ENCODE results near the gene GJD4.
A peak's percentile ranks its signal among the peaks of the same experiment; 100 is the strongest.

GJD4 gene

GRCh38 chr10:35605191-35605590 lies at the start of gene GJD4:
GJD4 (plus strand) TSS chr10:35605341; CDS start chr10:35605568, 227 bp downstream.
- no peak for DNase-seq

- no peak for DNase-seq
Observed at GRCh38 chr10:35555962-35556930, 48.9 kb upstream of the GJD4 start.

- DNase-seq: no peak
Observed at GRCh38 chr10:35558276-35558675, 46.9 kb upstream of the GJD4 start.

GRCh38 chr10:35559416-35559815 lies 45.7 kb upstream of the GJD4 start:
- no peak for DNase-seq

GRCh38 chr10:35561715-35562114 lies 43.4 kb upstream of the GJD4 start:
- peak in 39 of 56 donors; percentile 16 to 78 (median 42) for DNase-seq

GRCh38 chr10:35562427-35562826 lies 42.7 kb upstream of the GJD4 start:
- DNase-seq: no peak

GRCh38 chr10:35563261-35563891 lies 41.8 kb upstream of the GJD4 start:
- DNase-seq: peak in 17 of 56 donors; percentile 7 to 58 (median 25)

- DNase-seq: peak in 16 of 56 donors; percentile 7 to 53 (median 19)
Observed at GRCh38 chr10:35564341-35564968, 40.7 kb upstream of the GJD4 start.

GRCh38 chr10:35565602-35566081 lies 39.5 kb upstream of the GJD4 start:
- DNase-seq: peak in 27 of 56 donors; percentile 6 to 58 (median 28)

- no peak for DNase-seq
Observed at GRCh38 chr10:35567951-35568350, 37.2 kb upstream of the GJD4 start.

- DNase-seq: no peak
Observed at GRCh38 chr10:35568483-35569015, 36.6 kb upstream of the GJD4 start.

- no peak for DNase-seq
Observed at GRCh38 chr10:35569111-35569707, 35.9 kb upstream of the GJD4 start.

GRCh38 chr10:35569836-35570235 lies 35.3 kb upstream of the GJD4 start:
- DNase-seq: no peak

- no peak for DNase-seq
Observed at GRCh38 chr10:35570397-35570796, 34.7 kb upstream of the GJD4 start.

- DNase-seq: no peak
Observed at GRCh38 chr10:35572583-35572982, 32.6 kb upstream of the GJD4 start.

- no peak for DNase-seq
Observed at GRCh38 chr10:35573796-35574195, 31.3 kb upstream of the GJD4 start.

GRCh38 chr10:35574924-35575352 lies 30.2 kb upstream of the GJD4 start:
- DNase-seq: no peak

- no peak for DNase-seq
Observed at GRCh38 chr10:35575640-35576039, 29.5 kb upstream of the GJD4 start.

GRCh38 chr10:35576730-35577129 lies 28.4 kb upstream of the GJD4 start:
- no peak for DNase-seq

GRCh38 chr10:35577926-35578617 lies 27.1 kb upstream of the GJD4 start:
- no peak for DNase-seq

- DNase-seq: no peak
Observed at GRCh38 chr10:35578618-35578956, 26.6 kb upstream of the GJD4 start.
